Esophagus (tissue), 2 donors: ENCODE measurements around the gene RHOBTB3. TPM values are rescaled to one million over a fixed set of nuclear protein-coding genes. Genes with fewer than 3 reads are reported as not detected.

Experiments used
- H3K27ac ChIP-seq, 2 donors: one replicate each; pipeline ENCODE4 v1.5.1; 2013; ENCODE audit warnings: low read depth in 2 of 2, mild to moderate bottlenecking in 2 of 2, inconsistent platforms in 1 of 2, low read length in 1 of 2, moderate library complexity in 1 of 2
- H3K27me3 ChIP-seq, 2 donors: one replicate each; pipeline ENCODE4 v1.6.1; 2013; ENCODE audit warnings: low read length in 2 of 2, control low read depth in 1 of 2, mild to moderate bottlenecking in 1 of 2; ENCODE audit not compliant: insufficient read depth in 2 of 2, control insufficient read depth in 1 of 2
- H3K36me3 ChIP-seq, 2 donors: one replicate each; pipeline ENCODE4 v1.6.1; 2013; ENCODE audit warnings: low read length in 1 of 2; ENCODE audit not compliant: control insufficient read depth in 2 of 2, insufficient read depth in 2 of 2
- H3K4me1 ChIP-seq, 2 donors: one replicate each; pipeline ENCODE4 v1.6.1; 2013; ENCODE audit warnings: low read length in 1 of 2; ENCODE audit not compliant: control insufficient read depth in 2 of 2, insufficient read depth in 2 of 2
- H3K4me3 ChIP-seq, 2 donors: one replicate each; pipeline ENCODE4 v1.5.1; 2013; ENCODE audit warnings: low read length in 2 of 2, mild to moderate bottlenecking in 2 of 2, low read depth in 1 of 2, moderate library complexity in 1 of 2
- H3K9me3 ChIP-seq, 2 donors: one replicate each; pipeline ENCODE4 v1.6.1; 2013; ENCODE audit warnings: mild to moderate bottlenecking in 2 of 2, low read depth in 1 of 2, low read length in 1 of 2, moderate library complexity in 1 of 2; ENCODE audit not compliant: control insufficient read depth in 2 of 2, insufficient read depth in 1 of 2
- WGBS, 2 donors: extraction: QIAGEN DNeasy Blood & Tissue Kit; methylation state at CpG; one replicate each; pipeline ENCODE4 v1.1.7; 2013; 5-methylcytosine and 5-hydroxymethylcytosine counted together
- polyA plus RNA-seq, 2 donors: library from polyadenylated mRNA; stranded (reverse); fragments of 200-250 nt; gene quantifications; one replicate each; pipeline ENCODE4 v1.2.3, GENCODE V29; 2013
- donor health status: healthy with polysubstance abuse.
- donor health status: Bipolar disorder and iron deficiency.

RHOBTB3 gene
- polyA plus RNA-seq, 2 donors, result 3.5 to 3.8 TPM

- Histone ChIP-seq H3K4me1 (peaks cover 0 to 5% of the 10 kb centered on the region in 2 donors), H3K36me3 (no peaks in the 10 kb centered on the region), H3K4me3 (peak overlapping the region; percentile 54 to 86), H3K27me3 (peaks cover 0 to 2% of the 10 kb centered on the region in 2 donors), H3K9me3 (no peaks in the 10 kb centered on the region), H3K27ac (peak overlapping the region; percentile 81 to 93)
- 3% methylated on average over 48 to 64 of the region's 64 CpGs for WGBS, 2 donors
Measured at GRCh38 chr5:95731571-95732554, 727 bp downstream of the RHOBTB3 start.

GRCh38 chr5:95733107-95733665 lies 2.0 kb downstream of the RHOBTB3 start:
- peak overlapping the region in 1 of 2 donors; percentile 8 for H3K4me3 ChIP-seq
- H3K36me3 ChIP-seq, result no peaks in the 10 kb centered on the region
- no peak overlapping the region for H3K27ac ChIP-seq
- H3K27me3 ChIP-seq, result peaks cover 0 to 2% of the 10 kb centered on the region in 2 donors
- H3K9me3 ChIP-seq, result no peaks in the 10 kb centered on the region
- 62 to 77% methylated on average over 9 of the region's 9 CpGs for WGBS, 2 donors
- H3K4me1 ChIP-seq, result peaks cover 0 to 5% of the 10 kb centered on the region in 2 donors

- Histone ChIP-seq H3K36me3 (no peaks in the 10 kb centered on the region), H3K4me3 (no peak overlapping the region), H3K9me3 (no peaks in the 10 kb centered on the region), H3K27ac (no peak overlapping the region), H3K4me1 (peaks cover 0 to 5% of the 10 kb centered on the region in 2 donors), H3K27me3 (peaks cover 0 to 2% of the 10 kb centered on the region in 2 donors)
- WGBS, 2 donors, result 44 to 59% methylated on average over 2 of the region's 2 CpGs
Measured at GRCh38 chr5:95734187-95734586, 3.1 kb downstream of the RHOBTB3 start.

GRCh38 chr5:95734906-95735305 lies 3.8 kb downstream of the RHOBTB3 start:
- Histone ChIP-seq H3K9me3 (no peaks in the 10 kb centered on the region), H3K4me3 (no peak overlapping the region), H3K36me3 (no peaks in the 10 kb centered on the region), H3K4me1 (peaks cover 0 to 5% of the 10 kb centered on the region in 2 donors), H3K27ac (no peak overlapping the region), H3K27me3 (peaks cover 0 to 2% of the 10 kb centered on the region in 2 donors)
- 38 to 52% methylated on average over 2 of the region's 2 CpGs for WGBS, 2 donors

GRCh38 chr5:95735406-95735805 lies 4.3 kb downstream of the RHOBTB3 start:
- peaks cover 0 to 2% of the 10 kb centered on the region in 2 donors for H3K27me3 ChIP-seq
- 52 to 57% methylated on average over 1 of the region's 1 CpG for WGBS, 2 donors
- H3K4me1 ChIP-seq, result peaks cover 0 to 5% of the 10 kb centered on the region in 2 donors
- no peak overlapping the region for H3K4me3 ChIP-seq
- H3K36me3 ChIP-seq, result no peaks in the 10 kb centered on the region
- H3K9me3 ChIP-seq, result no peaks in the 10 kb centered on the region
- H3K27ac ChIP-seq, result peak overlapping the region in 1 of 2 donors; percentile 33

- Histone ChIP-seq H3K9me3 (no peaks in the 10 kb centered on the region), H3K27me3 (no peaks in the 10 kb centered on the region), H3K4me1 (peaks cover 0 to under 1% of the 10 kb centered on the region in 2 donors), H3K36me3 (no peaks in the 10 kb centered on the region), H3K27ac (no peak overlapping the region), H3K4me3 (no peak overlapping the region)
- WGBS, 2 donors, result 78 to 79% methylated on average over 4 of the region's 4 CpGs
Measured at GRCh38 chr5:95738072-95738471, 6.9 kb downstream of the RHOBTB3 start.

- H3K4me1 ChIP-seq, result peaks cover 0 to 5% of the 10 kb centered on the region in 2 donors
- 85 to 93% methylated on average over 4 of the region's 4 CpGs for WGBS, 2 donors
- H3K27ac ChIP-seq, result no peak overlapping the region
Measured at GRCh38 chr5:95738834-95739233, 7.7 kb downstream of the RHOBTB3 start.

GRCh38 chr5:95739857-95740256 lies 8.7 kb downstream of the RHOBTB3 start:
- no peaks in the 10 kb centered on the region for H3K9me3 ChIP-seq
- 87 to 94% methylated on average over 2 of the region's 2 CpGs for WGBS, 2 donors
- H3K27me3 ChIP-seq, result no peaks in the 10 kb centered on the region
- H3K4me3 ChIP-seq, result no peak overlapping the region
- no peaks in the 10 kb centered on the region for H3K36me3 ChIP-seq
- H3K27ac ChIP-seq, result no peak overlapping the region
- peaks cover 0 to 5% of the 10 kb centered on the region in 2 donors for H3K4me1 ChIP-seq

More at GRCh38 chr5:95738834-95739233, 7.7 kb downstream of the RHOBTB3 start:
- Histone ChIP-seq H3K36me3 (no peaks in the 10 kb centered on the region), H3K9me3 (no peaks in the 10 kb centered on the region), H3K4me3 (no peak overlapping the region), H3K27me3 (no peaks in the 10 kb centered on the region)

GRCh38 chr5:95741458-95741857 lies 10.3 kb downstream of the RHOBTB3 start:
- H3K4me1 ChIP-seq, result peaks cover 0 to 5% of the 10 kb centered on the region in 2 donors
- WGBS, 2 donors, result 73 to 75% methylated on average over 4 of the region's 4 CpGs
- no peak overlapping the region for H3K27ac ChIP-seq
- no peaks in the 10 kb centered on the region for H3K27me3 ChIP-seq
- H3K36me3 ChIP-seq, result no peaks in the 10 kb centered on the region
- no peak overlapping the region for H3K4me3 ChIP-seq
- no peaks in the 10 kb centered on the region for H3K9me3 ChIP-seq
